ENCODE data around the gene PIGL.

PIGL gene

DNA sequence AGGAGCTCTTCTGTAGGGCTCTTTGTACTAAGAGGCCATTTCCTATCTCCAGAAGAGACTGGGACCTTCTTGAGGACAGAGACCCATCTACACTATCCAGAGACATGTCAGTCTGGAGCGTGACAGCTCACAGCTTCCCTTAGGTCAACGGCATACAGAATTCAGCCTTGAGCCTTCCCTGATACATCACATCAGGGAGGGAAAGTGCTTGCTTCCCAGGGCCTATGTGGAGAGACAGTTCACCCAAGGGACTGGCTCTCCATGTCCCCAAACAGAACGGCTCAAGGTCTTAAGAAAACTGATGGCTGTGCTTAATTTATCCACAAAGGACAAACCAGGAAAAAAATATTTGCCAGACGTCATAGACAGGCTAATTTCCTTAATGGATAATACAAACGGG, 128.6 kb downstream of the PIGL start:
- H3K4me3 ChIP-seq (ENCODE audit: low read depth, low read length) = no peak overlapping the region
- TF ChIP-seq, protein P1, sequence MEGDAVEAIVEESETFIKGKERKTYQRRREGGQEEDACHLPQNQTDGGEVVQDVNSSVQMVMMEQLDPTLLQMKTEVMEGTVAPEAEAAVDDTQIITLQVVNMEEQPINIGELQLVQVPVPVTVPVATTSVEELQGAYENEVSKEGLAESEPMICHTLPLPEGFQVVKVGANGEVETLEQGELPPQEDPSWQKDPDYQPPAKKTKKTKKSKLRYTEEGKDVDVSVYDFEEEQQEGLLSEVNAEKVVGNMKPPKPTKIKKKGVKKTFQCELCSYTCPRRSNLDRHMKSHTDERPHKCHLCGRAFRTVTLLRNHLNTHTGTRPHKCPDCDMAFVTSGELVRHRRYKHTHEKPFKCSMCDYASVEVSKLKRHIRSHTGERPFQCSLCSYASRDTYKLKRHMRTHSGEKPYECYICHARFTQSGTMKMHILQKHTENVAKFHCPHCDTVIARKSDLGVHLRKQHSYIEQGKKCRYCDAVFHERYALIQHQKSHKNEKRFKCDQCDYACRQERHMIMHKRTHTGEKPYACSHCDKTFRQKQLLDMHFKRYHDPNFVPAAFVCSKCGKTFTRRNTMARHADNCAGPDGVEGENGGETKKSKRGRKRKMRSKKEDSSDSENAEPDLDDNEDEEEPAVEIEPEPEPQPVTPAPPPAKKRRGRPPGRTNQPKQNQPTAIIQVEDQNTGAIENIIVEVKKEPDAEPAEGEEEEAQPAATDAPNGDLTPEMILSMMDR (IDR thresholded peaks at IDR 0.05; ENCODE audit: low read depth, low read length, missing control alignments) = no peak
- no peak for DNase-seq (ENCODE audit: low read depth)

DNA sequence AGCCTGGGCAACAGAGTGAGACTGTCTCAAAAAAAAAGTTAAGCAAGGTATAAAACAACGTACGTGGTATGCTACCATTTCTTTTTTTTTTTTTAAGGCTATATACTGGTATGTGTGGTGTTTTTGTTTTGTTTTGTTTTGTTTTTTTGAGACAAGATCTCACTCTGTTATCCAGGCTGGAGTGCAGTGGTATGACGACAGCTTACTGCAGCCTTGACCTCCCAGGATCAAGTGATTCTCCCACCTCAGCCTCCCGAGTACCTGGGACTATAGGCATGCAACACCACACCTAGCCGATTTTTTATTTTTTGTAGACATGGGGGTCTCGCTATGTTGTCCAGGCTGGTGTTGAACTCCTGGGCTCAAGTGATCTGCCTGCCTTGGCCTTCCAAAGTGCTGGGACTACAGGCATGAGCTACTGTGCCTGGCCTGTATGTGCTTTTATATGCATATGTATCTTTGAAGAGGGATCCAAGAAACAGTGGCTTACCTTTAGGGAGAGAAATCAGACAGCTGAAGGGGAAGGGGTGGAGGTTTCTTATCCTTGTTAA, 129.8 kb downstream of the PIGL start:
- no peak for DNase-seq (ENCODE audit: low read depth)
- TF ChIP-seq, protein P1 (IDR thresholded peaks at IDR 0.05; ENCODE audit: low read depth, low read length, missing control alignments) = no peak
- no peak overlapping the region for H3K4me3 ChIP-seq (ENCODE audit: low read depth, low read length)

DNA sequence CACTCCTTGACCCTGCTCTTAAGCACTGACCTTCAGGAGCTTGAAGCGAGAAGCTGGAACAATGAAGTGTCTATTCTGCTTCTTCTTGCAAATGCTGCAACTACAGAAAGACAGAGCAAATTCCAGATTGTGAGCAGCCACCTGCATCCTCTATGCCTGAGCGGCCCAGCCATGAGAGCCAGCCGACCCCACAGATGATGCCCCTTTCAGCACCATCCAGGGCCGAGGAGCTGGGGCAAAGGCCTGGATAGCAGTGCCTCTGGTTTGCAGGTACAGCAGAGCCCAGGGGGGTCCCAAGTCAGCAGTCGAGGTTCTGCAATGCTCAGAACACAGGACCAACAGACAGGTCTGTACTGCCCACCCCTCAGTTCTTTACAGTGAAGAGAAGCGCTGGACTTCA, 131.6 kb downstream of the PIGL start:
- TF ChIP-seq, protein P1 (IDR thresholded peaks at IDR 0.05; ENCODE audit: low read depth, low read length, missing control alignments) = no peak
- DNase-seq (ENCODE audit: low read depth) = no peak
- no peak overlapping the region for H3K4me3 ChIP-seq (ENCODE audit: low read depth, low read length)

DNA sequence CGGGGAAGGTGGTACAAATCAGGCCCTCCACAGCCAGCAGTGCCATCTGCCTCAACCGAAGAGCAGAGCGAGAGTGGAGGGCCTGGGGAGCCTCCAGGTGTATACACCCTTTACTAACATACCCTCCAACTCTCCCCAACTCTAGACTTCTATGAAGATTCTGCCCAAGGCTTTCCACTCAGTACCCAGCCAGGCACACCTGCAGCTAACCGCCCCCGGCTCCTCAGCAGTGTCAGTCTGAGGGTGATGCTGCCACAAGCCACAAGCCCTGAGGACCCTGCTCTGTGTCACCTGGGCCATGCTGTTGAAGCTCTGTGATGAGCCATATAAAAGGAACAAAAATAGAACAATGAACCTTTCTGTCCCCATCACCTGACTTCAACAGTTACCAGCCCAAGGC, 132.4 kb downstream of the PIGL start:
- DNase-seq (ENCODE audit: low read depth) = no peak
- TF ChIP-seq, protein P1 (IDR thresholded peaks at IDR 0.05; ENCODE audit: low read depth, low read length, missing control alignments) = no peak
- H3K4me3 ChIP-seq (ENCODE audit: low read depth, low read length) = no peak overlapping the region

GRCh38 chr17:16351831-16352230, 134.8 kb downstream of the PIGL start:
- TF ChIP-seq, protein P1 (IDR thresholded peaks at IDR 0.05; ENCODE audit: low read depth, low read length, missing control alignments) = no peak
- no peak for DNase-seq (ENCODE audit: low read depth)
- peak overlapping the region; percentile 62 for H3K4me3 ChIP-seq (ENCODE audit: low read depth, low read length)

- peak overlapping the region; percentile 62 for H3K4me3 ChIP-seq (ENCODE audit: low read depth, low read length)
- DNase-seq (ENCODE audit: low read depth) = no peak
- TF ChIP-seq, protein P1 (IDR thresholded peaks at IDR 0.05; ENCODE audit: low read depth, low read length, missing control alignments) = no peak
These were observed 135.3 kb downstream of the PIGL start for GRCh38 chr17:16352303-16352666.

- DNase-seq (ENCODE audit: low read depth) = no peak
- H3K4me3 ChIP-seq (ENCODE audit: low read depth, low read length) = peak overlapping the region; percentile 62
- TF ChIP-seq, protein P1 (IDR thresholded peaks at IDR 0.05; ENCODE audit: low read depth, low read length, missing control alignments) = no peak
These were observed 135.8 kb downstream of the PIGL start for GRCh38 chr17:16352667-16353316.

Data from GM12864 (cell line).